Dedifferentiated amniotic fluid mesenchymal stem cell (primary cell): Measurements from ENCODE around the gene SLC18A3.

ENCODE experiments used
- DNase-seq: peaks from one replicate; pipeline ENCODE4 v3.0.0-alpha.2; 2016; ENCODE audit errors: extremely low spot score

Gene SLC18A3

GRCh38 chr10:49610114-49610457, at the start of gene SLC18A3:
TSS of gene SLC18A3 (plus strand) at chr10:49610310. CDS start at chr10:49610741, 431 bp downstream.
- no peak for DNase-seq

DNA sequence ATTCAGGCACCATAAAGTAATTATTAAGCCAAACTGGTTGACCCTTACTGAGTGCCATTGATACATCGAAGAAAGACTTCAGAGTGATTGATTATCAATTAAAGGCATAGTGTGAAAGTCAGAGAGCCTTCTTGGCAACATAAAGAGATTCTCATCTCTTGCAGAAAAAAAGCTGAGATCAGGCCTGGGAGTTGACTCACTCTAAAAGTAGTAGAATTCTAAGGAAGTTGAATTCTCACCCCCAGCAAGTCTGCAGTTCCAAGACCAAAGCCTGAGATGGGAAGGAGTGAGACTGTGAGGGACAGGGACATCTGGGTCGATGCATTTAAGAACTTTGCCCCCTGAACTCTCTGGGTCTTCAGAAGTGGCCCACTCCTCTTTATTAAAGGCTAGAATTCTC, 49.6 kb upstream of the SLC18A3 start:
- DNase-seq: no peak

DNA sequence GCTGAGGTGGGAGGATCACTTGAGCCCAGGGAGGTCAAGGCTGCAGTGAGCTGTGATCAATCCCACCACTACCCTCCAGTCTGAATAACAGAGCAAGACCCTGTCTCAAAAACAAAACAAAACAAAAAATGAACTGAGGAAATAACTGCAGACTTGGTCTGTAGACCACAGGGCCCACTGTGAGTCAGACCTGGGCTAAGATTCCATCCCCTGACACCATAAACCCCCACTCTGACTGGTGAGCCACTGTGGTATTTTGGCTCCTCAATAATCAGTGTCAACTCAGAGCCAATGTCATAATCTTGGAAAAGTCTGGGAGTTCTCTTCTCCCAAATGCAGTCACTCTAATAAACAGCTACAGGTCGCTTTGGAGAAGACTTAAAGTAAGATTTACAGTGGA, 47.2 kb upstream of the SLC18A3 start:
- DNase-seq: no peak

DNA sequence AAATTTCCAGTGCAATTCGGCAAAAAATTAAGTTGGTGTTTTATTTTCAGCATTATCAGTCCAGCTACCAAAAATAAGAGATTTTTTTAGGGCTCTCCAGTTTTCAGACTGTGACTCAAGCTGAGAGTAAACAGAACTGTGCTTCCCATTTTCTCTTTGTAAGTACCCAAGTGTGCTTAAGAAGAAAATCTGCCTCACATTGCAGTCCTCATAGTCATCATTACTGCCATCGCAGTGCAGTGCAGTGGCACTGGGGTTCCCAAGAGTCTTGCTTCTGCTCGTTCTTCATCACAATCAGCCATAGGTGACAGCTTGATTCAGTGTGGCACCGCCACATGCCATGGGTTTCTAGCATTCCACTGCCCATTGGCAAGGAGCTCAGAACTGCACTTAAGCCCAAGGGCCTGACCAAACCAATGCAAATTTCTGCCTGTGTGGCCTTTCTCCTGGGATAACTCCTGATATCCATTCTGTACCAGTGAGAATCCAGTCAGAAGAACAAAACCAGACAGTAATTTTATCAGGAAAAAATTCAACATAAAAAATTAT, 45.6 kb upstream of the SLC18A3 start:
- peak; percentile 32 for DNase-seq

DNA sequence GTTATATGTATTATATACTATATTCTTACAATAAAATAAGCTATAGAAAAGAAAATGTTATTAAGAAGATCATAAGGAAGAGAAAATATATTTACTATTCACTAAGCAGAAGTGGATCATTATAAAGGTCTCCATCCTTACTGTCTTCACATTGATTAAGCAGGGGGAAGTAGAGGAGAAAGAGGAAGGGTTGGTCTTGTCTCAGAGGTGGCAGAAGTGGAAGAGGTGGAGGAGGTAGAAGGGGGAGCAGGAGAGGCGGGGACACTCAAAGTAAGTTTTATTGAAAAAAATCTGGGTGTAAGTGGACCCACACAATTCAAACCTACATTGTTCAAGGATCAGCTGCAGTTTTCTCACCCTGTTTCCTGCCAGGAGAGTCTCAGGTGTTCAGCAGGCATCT, 42.3 kb upstream of the SLC18A3 start:
- no peak for DNase-seq

DNA sequence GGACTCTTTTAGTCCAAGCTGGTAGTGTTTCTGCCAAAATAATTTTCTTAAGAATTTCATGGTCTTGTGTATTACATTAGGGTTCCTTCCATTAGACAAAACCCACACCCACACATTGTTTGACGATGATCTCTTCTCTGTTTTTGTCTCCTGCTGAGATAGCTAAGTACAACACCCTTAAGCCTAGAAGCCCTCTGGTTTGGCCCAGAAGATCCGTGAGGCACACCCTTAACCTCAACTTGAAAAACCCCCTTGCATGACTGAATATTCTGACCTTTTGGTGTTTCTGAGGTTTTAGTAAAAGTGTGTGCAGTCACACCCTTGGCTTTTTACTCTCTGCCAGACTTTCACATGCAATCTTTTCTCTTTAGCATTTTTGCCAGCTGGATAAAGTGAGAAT, 41.9 kb upstream of the SLC18A3 start:
- DNase-seq: peak; percentile 66

- DNase-seq: peak; percentile 61
These were observed 41.0 kb upstream of the SLC18A3 start for GRCh38 chr10:49569031-49569631.

GRCh38 chr10:49571388-49571787, 38.7 kb upstream of the SLC18A3 start:
- no peak for DNase-seq

GRCh38 chr10:49572594-49573114, 37.5 kb upstream of the SLC18A3 start:
- DNase-seq: no peak

- no peak for DNase-seq
These were observed 34.5 kb upstream of the SLC18A3 start for GRCh38 chr10:49575489-49576072.

GRCh38 chr10:49577182-49577925, 32.8 kb upstream of the SLC18A3 start:
- DNase-seq: no peak

- DNase-seq: no peak
These were observed 31.7 kb upstream of the SLC18A3 start for GRCh38 chr10:49578392-49578791.

GRCh38 chr10:49579621-49580020, 30.5 kb upstream of the SLC18A3 start:
- peak; percentile 77 for DNase-seq

DNA sequence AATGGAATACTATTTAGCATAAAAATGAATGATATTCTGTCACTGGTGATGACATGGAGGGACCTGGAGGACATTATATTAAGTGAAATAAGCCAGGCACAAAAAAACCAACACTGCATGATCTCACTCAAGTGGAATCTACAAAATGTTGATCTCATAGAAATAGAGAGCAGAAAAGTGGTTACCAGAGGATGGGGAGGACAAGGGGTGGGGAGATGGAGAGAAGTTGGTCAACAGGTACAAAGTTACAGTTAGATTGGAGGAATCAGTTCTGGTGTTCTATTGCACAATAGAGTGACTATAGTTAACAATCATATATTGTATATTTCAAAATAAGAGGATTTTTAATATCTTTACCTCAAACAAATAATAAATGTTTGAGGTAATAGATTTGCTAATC, 24.7 kb upstream of the SLC18A3 start:
- DNase-seq: no peak

GRCh38 chr10:49587981-49588380, 22.1 kb upstream of the SLC18A3 start:
- DNase-seq: no peak

- peak; percentile 66 for DNase-seq
These were observed 17.2 kb upstream of the SLC18A3 start for GRCh38 chr10:49592726-49593563.

- DNase-seq: no peak
These were observed 16.6 kb upstream of the SLC18A3 start for GRCh38 chr10:49593564-49593875.

DNA sequence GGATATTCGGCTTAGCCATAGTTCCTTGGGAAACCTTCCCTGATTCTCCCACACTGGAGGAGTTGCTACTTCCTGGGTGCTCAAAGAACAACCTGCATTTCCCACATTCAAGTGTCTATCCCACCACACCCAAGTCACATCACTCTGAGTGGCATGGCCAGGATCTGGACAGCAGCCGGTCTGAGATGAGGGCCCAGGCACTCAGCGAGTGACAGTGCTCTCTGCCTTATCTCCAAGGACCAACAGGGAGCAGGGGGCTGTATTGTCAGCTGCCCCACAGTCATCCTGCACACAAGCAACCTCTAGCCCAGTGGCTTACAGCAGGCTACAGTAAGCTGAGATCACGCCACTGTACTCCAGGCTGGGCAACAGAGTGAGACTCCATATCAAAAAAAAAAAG, 16.1 kb upstream of the SLC18A3 start:
- no peak for DNase-seq

DNA sequence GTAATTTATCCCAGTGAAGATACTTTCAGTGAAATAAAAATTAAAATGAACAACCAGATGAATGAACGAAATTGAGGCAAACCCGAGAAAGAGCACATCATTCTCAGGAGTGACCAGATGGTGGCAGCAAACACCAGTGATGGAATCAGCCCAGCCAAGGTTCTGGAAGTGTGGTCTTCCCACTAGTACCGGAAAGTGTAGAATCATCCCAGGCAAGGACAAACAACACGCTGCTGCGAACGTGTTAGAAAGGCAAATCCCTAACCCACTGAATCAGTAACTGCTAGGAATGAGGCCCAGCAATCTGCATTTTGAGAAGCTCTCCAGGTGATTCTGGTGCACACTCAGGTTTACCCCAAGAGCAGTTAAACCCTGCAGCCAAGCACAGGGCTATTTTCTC, 15.5 kb upstream of the SLC18A3 start:
- DNase-seq: peak; percentile 64

DNA sequence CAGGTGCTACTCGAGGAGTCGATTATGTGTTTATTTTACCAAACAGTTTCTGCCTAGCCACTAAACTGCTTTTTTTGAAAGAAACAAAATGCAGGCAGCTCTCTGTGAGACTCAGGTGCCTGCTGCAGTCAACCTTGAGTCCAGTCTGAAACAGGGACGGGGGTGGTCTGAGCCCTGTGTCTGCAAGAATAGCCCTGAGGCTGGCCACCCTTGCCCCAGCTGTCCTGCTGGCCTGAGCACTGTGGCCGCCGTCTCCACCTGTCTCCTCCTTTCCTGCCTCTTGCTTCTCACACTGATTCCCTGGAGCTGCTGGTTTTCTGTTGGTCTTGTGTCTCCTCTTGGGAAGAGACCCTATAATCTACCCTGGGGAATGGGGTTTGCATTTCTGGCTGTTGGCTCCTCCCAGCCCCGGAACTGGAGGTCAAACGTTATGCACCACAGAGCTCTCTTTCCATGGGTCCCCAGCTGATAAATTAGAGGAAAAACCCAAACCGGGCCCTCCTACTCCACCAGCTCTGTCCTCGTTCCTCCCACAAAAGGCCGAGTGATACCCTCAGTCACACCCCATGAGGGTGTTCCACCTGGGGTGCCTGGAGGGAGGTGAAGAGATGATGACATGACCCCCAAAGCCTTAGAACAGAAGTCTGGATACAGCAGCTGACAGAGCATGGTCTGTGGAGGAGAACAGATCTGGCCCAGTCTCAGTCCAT, 15.0 kb upstream of the SLC18A3 start:
- no peak for DNase-seq

DNA sequence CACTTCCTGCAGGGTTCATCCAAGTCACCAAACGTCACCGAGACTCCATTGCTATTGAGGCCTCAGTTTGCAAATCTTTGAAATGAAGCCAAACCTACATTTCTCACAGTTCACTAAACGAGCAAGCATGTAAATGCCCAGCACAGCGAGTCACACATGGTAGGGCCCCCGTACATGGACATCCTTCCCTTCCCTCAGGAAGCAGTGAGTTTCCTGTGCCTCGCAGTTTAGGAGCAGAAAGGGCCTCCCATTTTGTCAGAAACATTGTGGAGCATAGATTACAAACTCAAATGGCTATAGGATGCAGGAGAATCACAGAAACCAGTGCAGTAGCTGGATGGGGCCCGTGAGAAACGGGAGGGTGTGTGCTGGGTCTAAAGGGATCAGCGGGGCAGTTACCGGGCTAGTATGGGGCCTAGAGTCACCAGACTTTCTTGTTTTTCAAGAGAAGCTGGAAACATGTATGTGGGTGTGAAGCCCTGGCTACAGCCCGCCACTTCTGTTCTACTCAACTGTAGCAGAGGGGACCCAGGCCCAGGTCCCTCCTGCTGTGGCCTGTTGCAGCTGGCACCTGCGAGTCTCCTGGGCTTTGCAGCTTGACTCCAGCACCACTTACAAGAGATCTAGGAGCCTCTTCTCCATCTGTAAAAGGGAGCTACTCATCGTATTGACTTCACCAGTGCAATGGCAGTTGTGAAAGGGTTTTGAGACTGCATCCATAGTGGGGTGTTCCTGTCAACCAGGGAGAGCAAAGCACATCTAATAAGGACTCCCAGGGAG, 14.2 kb upstream of the SLC18A3 start:
- DNase-seq: no peak
